HG03520 (cell line): ENCODE measurements around the gene ZRSR2.

Source experiments
- ATAC-seq: cut with Tn5 transposase; IDR thresholded peaks from one replicate; pipeline ENCODE4 v1.9.1; 2021; ENCODE audit warnings: mild to moderate bottlenecking, moderate library complexity; ENCODE audit not compliant: unreplicated experiment

Gene ZRSR2

DNA sequence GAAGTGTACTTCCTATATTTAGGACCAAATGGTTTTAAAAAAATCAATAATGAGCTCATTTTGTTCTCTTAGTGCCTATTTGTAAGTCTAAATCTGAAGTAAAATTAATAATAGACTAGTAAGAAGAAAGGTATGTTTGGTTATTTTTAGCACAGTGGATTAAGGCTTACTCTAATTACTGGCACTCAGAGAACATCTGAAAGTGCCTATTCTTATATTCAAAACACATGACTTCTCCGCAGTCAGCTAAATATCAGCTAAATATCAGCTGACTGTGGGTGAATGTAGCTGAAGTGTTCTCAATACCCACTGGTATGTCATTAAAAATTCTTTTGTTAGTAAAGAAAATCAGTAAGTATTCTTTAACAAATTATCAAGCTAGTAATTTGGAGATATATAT lies 58.3 kb downstream of the ZRSR2 start:
- no peak for ATAC-seq

GRCh38 chrX:15849555-15849954 lies 59.3 kb downstream of the ZRSR2 start:
- no peak for ATAC-seq

- no peak for ATAC-seq
These were observed 63.3 kb downstream of the ZRSR2 start for GRCh38 chrX:15853586-15854079.

- peak; percentile 23 for ATAC-seq
These were observed 63.9 kb downstream of the ZRSR2 start for GRCh38 chrX:15854080-15854655.

DNA sequence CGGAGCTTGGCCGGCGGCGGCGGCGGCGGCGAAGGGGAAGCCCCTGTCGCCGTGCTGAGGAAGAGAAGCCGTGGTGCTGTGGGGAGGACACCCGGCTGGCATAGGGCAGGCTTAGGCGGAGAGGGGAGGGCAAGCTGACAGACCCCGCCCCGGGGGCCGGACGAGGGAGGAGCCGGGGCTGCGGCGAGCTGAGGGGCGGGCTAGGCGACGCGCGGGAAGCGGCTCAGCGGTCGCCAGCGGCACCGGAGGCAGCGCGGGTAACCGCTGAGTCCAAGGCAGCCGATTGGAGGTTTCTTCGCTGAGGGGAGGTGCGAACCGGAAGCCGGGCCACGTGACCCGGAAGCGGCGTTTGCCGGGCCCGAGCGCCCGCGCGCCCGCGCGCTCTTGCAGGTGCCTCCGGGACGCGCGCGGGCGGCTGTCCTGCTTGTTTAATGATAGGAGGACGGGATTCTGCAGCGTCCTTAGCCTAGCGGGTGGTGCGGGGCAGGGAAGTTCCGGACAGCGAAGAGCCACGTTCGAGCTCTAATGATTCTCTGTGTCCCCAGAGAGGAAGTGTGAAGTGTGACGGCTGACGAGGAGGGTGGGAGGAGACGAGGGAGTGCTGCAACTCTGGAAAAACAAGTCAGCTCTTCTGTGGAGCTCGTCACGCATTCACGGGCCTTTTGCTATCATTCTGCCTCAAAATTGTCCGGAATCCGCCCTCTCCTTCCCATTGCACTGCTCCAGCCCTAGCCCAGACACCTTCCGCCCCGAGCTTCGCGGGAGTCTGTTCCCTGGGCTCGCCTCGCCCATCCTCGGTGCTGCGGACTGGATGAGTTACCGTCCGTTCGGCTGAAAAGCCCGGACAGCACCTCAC lies 64.7 kb downstream of the ZRSR2 start, which contains the start of gene AP1S2:
TSS of gene AP1S2 (minus strand) at position 102 of the 856 bp plus-strand sequence. CDS start 2,289 bp downstream, outside the sequence.
- peak; percentile 95 for ATAC-seq

DNA sequence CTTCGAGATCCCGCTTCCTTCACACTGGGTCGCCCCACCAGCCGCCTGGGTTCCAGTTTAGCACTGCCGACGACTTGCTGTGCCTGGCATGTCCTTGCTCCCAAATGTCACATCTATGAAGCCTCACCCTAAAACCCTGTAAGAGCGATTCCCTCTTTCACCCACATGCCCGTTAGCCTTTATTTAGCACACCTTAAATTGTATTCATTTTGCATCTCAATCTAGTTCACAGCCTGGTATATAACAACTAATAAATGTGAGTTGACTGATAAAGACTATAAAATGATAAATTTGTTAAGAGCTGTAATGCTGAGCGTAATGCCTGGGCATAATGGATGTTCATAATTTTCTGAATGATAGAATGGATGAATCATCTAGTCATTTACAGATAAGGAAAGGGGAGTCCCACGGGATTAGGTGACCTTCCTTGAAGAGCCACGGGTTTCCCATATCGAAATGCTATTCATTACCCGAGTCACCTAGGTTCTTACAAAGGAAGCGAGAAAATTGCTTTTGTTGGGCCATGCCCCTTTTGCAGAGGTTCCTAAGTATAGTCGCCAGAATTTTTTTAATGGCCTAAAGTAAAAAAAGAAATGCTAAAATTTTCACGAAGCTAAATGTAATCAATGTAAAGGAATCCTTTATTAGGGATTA lies 65.4 kb downstream of the ZRSR2 start:
- ATAC-seq = no peak

DNA sequence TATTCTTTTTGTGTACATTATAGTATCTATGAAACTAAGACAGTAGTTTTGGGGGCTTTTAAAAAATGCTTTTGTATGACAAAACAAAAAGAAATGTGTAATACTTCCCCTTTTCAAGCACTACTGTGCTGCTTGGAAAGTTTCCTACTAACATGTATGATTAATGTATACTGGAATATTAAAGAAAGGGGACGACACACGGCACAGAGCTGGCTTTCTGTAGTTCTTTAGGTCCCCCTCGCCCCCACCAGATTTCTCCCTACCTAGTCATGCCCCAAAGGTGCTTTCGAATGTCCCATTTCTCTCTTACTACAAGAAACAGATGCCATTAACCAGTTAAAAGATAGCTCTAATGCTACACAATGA lies 65.9 kb downstream of the ZRSR2 start:
- no peak for ATAC-seq

GRCh38 chrX:15856636-15857035 lies 66.4 kb downstream of the ZRSR2 start:
- ATAC-seq = no peak

DNA sequence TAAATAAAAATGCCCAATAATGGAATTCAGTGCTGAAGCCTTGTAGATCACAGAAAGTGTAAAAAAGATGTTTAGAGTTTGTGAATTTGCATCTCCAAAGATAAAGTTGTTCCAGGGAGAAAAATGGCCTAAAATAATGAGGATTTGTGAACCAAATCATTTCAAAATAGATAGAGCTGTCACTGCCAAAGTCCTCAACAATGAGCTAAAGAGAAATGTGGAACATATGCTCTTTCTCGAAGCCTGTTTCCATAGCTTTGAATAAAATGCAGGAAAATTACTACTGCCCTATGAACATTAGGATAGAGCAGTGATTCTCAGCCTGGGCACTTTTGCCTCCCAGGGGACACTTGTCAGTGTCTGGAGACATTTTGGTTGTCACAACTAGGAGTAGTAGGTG lies 67.8 kb downstream of the ZRSR2 start:
- ATAC-seq = no peak

GRCh38 chrX:15860921-15861320 lies 70.6 kb downstream of the ZRSR2 start:
- ATAC-seq = no peak

DNA sequence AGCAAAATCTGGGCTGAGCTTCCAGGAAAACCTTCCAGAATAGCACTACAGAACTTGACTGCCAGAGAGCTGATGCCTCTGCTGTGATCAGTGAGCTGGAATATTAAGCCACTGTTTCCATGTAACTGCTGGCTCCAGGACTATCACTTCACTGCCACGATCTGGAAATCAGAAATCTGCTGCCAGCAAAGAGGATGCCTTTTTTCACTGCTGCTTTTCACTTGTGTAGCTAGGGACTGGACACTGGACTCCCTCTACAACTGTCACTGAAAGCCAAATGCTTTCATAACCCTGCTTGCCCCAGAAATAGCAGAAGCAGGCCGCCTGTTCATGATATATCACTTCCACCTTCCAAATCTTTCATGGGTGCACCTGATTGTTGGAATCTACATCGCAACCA lies 73.7 kb downstream of the ZRSR2 start:
- no peak for ATAC-seq

GRCh38 chrX:15864629-15865028 lies 74.3 kb downstream of the ZRSR2 start:
- ATAC-seq = no peak

- ATAC-seq = no peak
These were observed 75.9 kb downstream of the ZRSR2 start for GRCh38 chrX:15866147-15866546.

DNA sequence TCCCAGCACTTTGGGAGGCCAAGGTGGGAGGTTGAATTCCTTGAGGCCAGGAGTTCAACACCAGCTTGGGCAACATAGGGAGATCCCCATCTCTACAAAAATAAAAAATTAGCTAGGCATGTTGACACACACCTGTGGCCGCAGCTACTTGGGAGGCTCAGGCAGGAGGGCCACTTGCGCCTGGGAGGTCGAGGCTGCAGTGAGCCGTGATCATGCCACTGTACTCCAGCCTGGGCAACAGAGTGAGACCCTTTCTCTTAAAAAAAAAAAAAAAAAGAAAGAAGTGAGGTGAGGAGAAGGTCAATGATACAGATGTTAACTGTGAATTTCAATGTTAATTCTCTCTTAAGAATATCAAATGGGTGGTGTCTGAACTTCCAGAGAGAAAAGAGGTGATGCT lies 79.4 kb downstream of the ZRSR2 start:
- ATAC-seq = no peak

GRCh38 chrX:15870310-15870709 lies 80.0 kb downstream of the ZRSR2 start:
- ATAC-seq = no peak
